Measurements from ENCODE around the gene GLRX2. TPM values are rescaled to one million over a fixed set of nuclear protein-coding genes. Genes with fewer than 3 reads are reported as not detected.

Gene GLRX2
- total and polyA plus RNA-seq, 2 of the 8 experiments (the other 6 are each of a cell fraction or from before 2014, with no cell fraction given), result 4.8 to 13.5 TPM

DNA sequence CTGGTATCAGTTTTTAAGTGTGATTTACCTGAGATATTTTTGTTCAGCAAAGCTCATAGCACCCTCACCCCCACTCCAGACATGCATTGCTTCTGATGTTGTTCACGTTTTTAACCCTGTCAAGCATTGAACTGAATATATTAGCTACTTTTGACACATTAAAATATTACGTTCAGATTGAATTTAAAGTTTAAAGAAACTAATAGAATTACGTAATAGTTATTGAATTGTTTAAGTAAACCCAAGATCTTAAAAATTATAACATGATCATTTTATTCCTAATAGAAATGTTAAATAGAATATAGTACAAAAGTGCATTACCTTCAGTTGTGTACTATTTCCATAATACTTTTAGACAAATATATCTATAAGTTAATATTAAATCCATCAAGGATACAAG is 18.9 kb downstream of the GLRX2 start:
- H3K79me1 ChIP-seq (ENCODE audit: low read depth, low read length), result no peaks in the 10 kb centered on the region
- H2BK12ac ChIP-seq (ENCODE audit: low read depth, low read length), result no peak overlapping the region
- no peak for FAIRE-seq
- H3K23ac ChIP-seq (ENCODE audit: insufficient read length), result no peak overlapping the region
- H2AFZ ChIP-seq (ENCODE audit: low read length), result no peak overlapping the region
- H4K20me1 ChIP-seq (replicated peaks in 1 of 2; ENCODE audit: control insufficient read depth in 1 of 2, insufficient read depth in 2 of 2, low read length in 2 of 2), result peaks cover 0 to 2% of the 10 kb centered on the region in 2 experiments
- POLR2A ChIA-PET (ENCODE audit: partially characterized antibody), result no interaction called here
- H4K5ac ChIP-seq (ENCODE audit: insufficient read length, low read depth, low read length), result no peak overlapping the region
- H2BK120ac ChIP-seq (replicated peaks; ENCODE audit: low read depth, low read length), result no peak overlapping the region
- no peak overlapping the region for H2AK5ac ChIP-seq (ENCODE audit: low read depth, low read length)
- no peaks in the 10 kb centered on the region for H3K27me3 ChIP-seq (replicated peaks in 1 of 4; ENCODE audit: control insufficient read depth in 3 of 4, extremely low read depth in 1 of 4, insufficient read depth in 3 of 4, low read length in 3 of 4)
- no peak overlapping the region for H3K4ac ChIP-seq (replicated peaks; ENCODE audit: insufficient read length, low read depth, low read length)
- no peak overlapping the region for H3K4me2 ChIP-seq (ENCODE audit: insufficient read depth in 1 of 2, low read depth in 2 of 2, low read length in 2 of 2)
- H3K4me3 ChIP-seq (ENCODE audit: extremely low read depth in 1 of 4, insufficient read depth in 2 of 4, low read depth in 3 of 4, low read length in 4 of 4), result no peak overlapping the region
- peaks cover 0 to 37% (median 18%) of the 10 kb centered on the region in 4 experiments; a peak in 5 of 8 replicates for H3K36me3 ChIP-seq (ENCODE audit: control insufficient read depth in 2 of 4, insufficient read depth in 4 of 4, low read length in 3 of 4)
- no peaks in the 10 kb centered on the region for H3K4me1 ChIP-seq (replicated peaks in 1 of 4; ENCODE audit: control insufficient read depth in 3 of 4, insufficient read depth in 4 of 4, low read length in 3 of 4)
- no peak overlapping the region for H2BK5ac ChIP-seq (ENCODE audit: low read depth, low read length)
- H2BK15ac ChIP-seq (ENCODE audit: low read length), result no peak overlapping the region
- H3K14ac ChIP-seq (ENCODE audit: insufficient read length), result no peak overlapping the region
- no peak overlapping the region for H3K18ac ChIP-seq (ENCODE audit: extremely low read depth, low read length)
- no peaks in the 10 kb centered on the region for H3K23me2 ChIP-seq (ENCODE audit: low read depth, low read length)
- H2BK20ac ChIP-seq (ENCODE audit: low read length), result no peak overlapping the region
- CTCF ChIA-PET (ENCODE audit: partially characterized antibody), result no interaction called here
- no peaks in the 10 kb centered on the region for H3K9me3 ChIP-seq (ENCODE audit: insufficient read depth in 2 of 2, low read depth in 1 of 2, low read length in 1 of 2)
- no peak overlapping the region for H4K91ac ChIP-seq (replicated peaks; ENCODE audit: insufficient read length, low read length)
- no peak overlapping the region for H3K9ac ChIP-seq (replicated peaks in 1 of 4; ENCODE audit: extremely low read depth in 1 of 4, low read depth in 3 of 4, low read length in 3 of 4)
- H4K8ac ChIP-seq (ENCODE audit: extremely low read depth, insufficient read depth, low read length), result no peak overlapping the region
- no peaks in the 10 kb centered on the region for H3K79me2 ChIP-seq (ENCODE audit: control insufficient read depth in 1 of 2, insufficient read depth in 2 of 2, low read length in 2 of 2)
- WGBS, 2 experiments (ENCODE audit: extremely low coverage in 1 of 2, insufficient coverage in 1 of 2, insufficient read length in 1 of 2, insufficient replicate concordance in 2 of 2, low coverage in 1 of 2, low lambda C conversion rate in 2 of 2, missing lambda C conversion rate in 1 of 2), result 94% methylated on average over 3 of the region's 3 CpGs; no CpG with 5 or more reads in 1 of the 2 experiments
- no peak for DNase-seq (ENCODE audit: low read depth in 1 of 2, low spot score in 2 of 2)
- no peak overlapping the region for H3K56ac ChIP-seq (replicated peaks; ENCODE audit: insufficient read length, low read depth, low read length)
- H3K27ac ChIP-seq (ENCODE audit: low read depth, low read length), result no peak overlapping the region
- no peak for TF ChIP-seq TAF7 (optimal IDR thresholded peaks at IDR 0.05; ENCODE audit: borderline replicate concordance, low read depth, low read length)
- TF ChIP-seq NRF1 (IDR thresholded peaks at IDR 0.05; ENCODE audit: low read depth, low read length), result no peak
